Stimulated activated CD4-positive, alpha-beta T cell treated with anti-CD3 and anti-CD28 coated beads, Interleukin-1b, Interleukin-23, amount 100 ng/mL, for 4 hours (primary cell): Measurements from ENCODE around the gene PRR20G.

Experiments
- DNase-seq, 2 donors: peaks; one replicate each; pipeline ENCODE4 v3.0.0-alpha.2; 2020; ENCODE audit warnings: low read depth in 2 of 2

Gene PRR20G

GRCh38 chr3:127263586-127264231 is 24.1 kb downstream of the PRR20G start:
- DNase-seq, result no peak

GRCh38 chr3:127263037-127263436 is 24.8 kb downstream of the PRR20G start:
- DNase-seq, result no peak

GRCh38 chr3:127262533-127262932 is 25.3 kb downstream of the PRR20G start:
- no peak for DNase-seq

- DNase-seq, result no peak
Measured at GRCh38 chr3:127261925-127262324, 25.9 kb downstream of the PRR20G start.

- DNase-seq, result no peak
Measured at GRCh38 chr3:127260826-127261555, 26.9 kb downstream of the PRR20G start.

GRCh38 chr3:127260416-127260815 is 27.4 kb downstream of the PRR20G start:
- DNase-seq, result no peak

GRCh38 chr3:127259882-127260281 is 28.0 kb downstream of the PRR20G start:
- no peak for DNase-seq

- DNase-seq, result no peak
Measured at GRCh38 chr3:127258733-127259132, 29.1 kb downstream of the PRR20G start.

GRCh38 chr3:127257351-127257750 is 30.5 kb downstream of the PRR20G start:
- DNase-seq, result no peak

- no peak for DNase-seq
Measured at GRCh38 chr3:127256733-127257271, 31.0 kb downstream of the PRR20G start.

- no peak for DNase-seq
Measured at GRCh38 chr3:127256138-127256537, 31.7 kb downstream of the PRR20G start.

- DNase-seq, result no peak
Measured at GRCh38 chr3:127255516-127255915, 32.3 kb downstream of the PRR20G start.

GRCh38 chr3:127254730-127255129 is 33.1 kb downstream of the PRR20G start:
- DNase-seq, result no peak

- DNase-seq, result no peak
Measured at GRCh38 chr3:127254033-127254644, 33.7 kb downstream of the PRR20G start.

- DNase-seq, result no peak
Measured at GRCh38 chr3:127253491-127253890, 34.4 kb downstream of the PRR20G start.

- no peak for DNase-seq
Measured at GRCh38 chr3:127252446-127252845, 35.4 kb downstream of the PRR20G start.

- no peak for DNase-seq
Measured at GRCh38 chr3:127250032-127250431, 37.8 kb downstream of the PRR20G start.

GRCh38 chr3:127247292-127247691 is 40.6 kb downstream of the PRR20G start:
- no peak for DNase-seq

GRCh38 chr3:127238602-127239001 is 49.2 kb downstream of the PRR20G start:
- no peak for DNase-seq

GRCh38 chr3:127237835-127238234 is 50.0 kb downstream of the PRR20G start:
- DNase-seq, result no peak

- DNase-seq, result no peak
Measured at GRCh38 chr3:127235706-127236105, 52.1 kb downstream of the PRR20G start.

GRCh38 chr3:127234778-127235177 is 53.1 kb downstream of the PRR20G start:
- DNase-seq, result no peak
